Cardiac muscle cell (in vitro differentiated cells and primary cell): ENCODE measurements around the gene FAM168B. TPM values are rescaled to one million over a fixed set of nuclear protein-coding genes. Genes with fewer than 3 reads are reported as not detected.

ENCODE experiments used
- DNase-seq, 2 donors: peaks; one replicate each; pipeline versions ENCODE4 v3.0.0 to v3.0.0-alpha.2; 2010 to 2017; ENCODE audit warnings: low read depth in 1 of 2, low spot score in 1 of 2
- H3K27ac ChIP-seq: fragments of 200-600 bp; sonication (generic); 2 replicates; pipeline ENCODE4 v1.5.1; 2016
- H3K27me3 ChIP-seq: fragments of 200-600 bp; sonication (generic); 2 replicates; pipeline ENCODE4 v1.6.0; 2016; ENCODE audit warnings: control low read depth
- H3K36me3 ChIP-seq: fragments of 200-600 bp; sonication (generic); 2 replicates; pipeline ENCODE4 v1.5.1; 2016; ENCODE audit warnings: control low read depth
- H3K4me1 ChIP-seq: fragments of 200-600 bp; sonication (generic); 2 replicates; pipeline ENCODE4 v1.8.1; 2017; ENCODE audit warnings: low read depth, mild to moderate bottlenecking, mixed run types
- H3K4me3 ChIP-seq: fragments of 200-600 bp; sonication (generic); 2 replicates; pipeline ENCODE4 v1.5.1; 2016; ENCODE audit warnings: mild to moderate bottlenecking
- H3K9me3 ChIP-seq: fragments of 200-600 bp; sonication (generic); 2 replicates; pipeline ENCODE4 v1.5.1; 2017; ENCODE audit warnings: low read depth, mild to moderate bottlenecking, control low read depth
- polyA plus RNA-seq: library from polyadenylated mRNA; unstranded; fragments of >200 nt; fragmentation: Nextera tagmentation; extraction: Ambion mirVana; gene quantifications from 2 replicates; pipeline ENCODE4 v1.2.1, GENCODE V29; 2016
- total RNA-seq: library from RNA; depleted of rRNA; stranded (reverse); fragments of >200 nt; gene quantifications from 2 replicates; pipeline ENCODE4 v1.2.3, GENCODE V29; 2016
- TF ChIP-seq, protein P1 (sequence below): IDR thresholded peaks from 2 replicates; pipeline ENCODE4 v1.5.1; 2012; ENCODE audit warnings: low read depth, mild to moderate bottlenecking, low read length

The FAM168B gene, protein sequence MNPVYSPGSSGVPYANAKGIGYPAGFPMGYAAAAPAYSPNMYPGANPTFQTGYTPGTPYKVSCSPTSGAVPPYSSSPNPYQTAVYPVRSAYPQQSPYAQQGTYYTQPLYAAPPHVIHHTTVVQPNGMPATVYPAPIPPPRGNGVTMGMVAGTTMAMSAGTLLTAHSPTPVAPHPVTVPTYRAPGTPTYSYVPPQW
- total RNA-seq (109 and 142 TPM in 2 replicates), polyA plus RNA-seq (50.4 and 58.2 TPM in 2 replicates)

DNA sequence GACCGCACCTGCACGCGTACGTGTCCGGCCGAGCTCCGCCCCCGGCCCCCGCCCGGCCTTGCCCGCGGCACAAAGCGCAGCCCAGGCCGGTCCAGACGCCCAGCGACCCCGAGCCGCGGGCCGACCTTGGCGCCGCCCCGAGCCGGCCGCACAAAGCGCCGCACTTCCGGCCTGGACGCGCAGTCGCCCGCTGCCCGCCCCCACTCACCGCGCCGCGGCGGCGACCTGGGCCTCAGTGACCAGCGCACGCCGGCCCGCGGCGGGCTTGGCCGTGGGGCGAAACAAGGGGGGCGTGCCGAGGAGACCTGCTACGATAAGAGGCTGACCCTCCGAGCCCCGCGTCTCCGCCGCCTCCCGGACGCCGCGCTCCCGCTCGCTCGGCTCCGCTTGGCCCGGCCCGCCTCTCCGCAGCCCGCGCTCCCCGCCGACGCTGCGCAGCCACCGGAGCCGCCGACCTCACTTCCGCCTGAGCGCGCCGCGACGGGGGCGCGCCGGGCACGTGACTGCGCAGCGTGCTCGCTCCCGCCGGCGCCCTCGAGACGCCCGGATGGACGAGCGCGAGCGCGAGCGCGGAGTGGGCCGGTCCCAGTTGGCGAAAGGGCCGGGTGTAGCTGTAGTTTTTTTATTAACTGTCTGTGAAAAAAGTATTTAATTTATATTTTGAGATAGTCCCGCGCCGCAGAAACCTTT is at the start of gene FAM168B:
FAM168B (minus strand) TSS at position 455 of the 690 bp plus-strand sequence. CDS start 10,814 bp downstream, outside the sequence.
- Histone ChIP-seq H3K36me3 (peaks cover 6% of the 10 kb centered on the region), H3K27ac (peak within 1 kb of the TSS; percentile 100), H3K27me3 (no peaks in the 10 kb centered on the region), H3K4me1 (no peaks in the 10 kb centered on the region), H3K9me3 (no peaks in the 10 kb centered on the region), H3K4me3 (peak within 1 kb of the TSS; percentile 87)
- TF ChIP-seq, protein P1, sequence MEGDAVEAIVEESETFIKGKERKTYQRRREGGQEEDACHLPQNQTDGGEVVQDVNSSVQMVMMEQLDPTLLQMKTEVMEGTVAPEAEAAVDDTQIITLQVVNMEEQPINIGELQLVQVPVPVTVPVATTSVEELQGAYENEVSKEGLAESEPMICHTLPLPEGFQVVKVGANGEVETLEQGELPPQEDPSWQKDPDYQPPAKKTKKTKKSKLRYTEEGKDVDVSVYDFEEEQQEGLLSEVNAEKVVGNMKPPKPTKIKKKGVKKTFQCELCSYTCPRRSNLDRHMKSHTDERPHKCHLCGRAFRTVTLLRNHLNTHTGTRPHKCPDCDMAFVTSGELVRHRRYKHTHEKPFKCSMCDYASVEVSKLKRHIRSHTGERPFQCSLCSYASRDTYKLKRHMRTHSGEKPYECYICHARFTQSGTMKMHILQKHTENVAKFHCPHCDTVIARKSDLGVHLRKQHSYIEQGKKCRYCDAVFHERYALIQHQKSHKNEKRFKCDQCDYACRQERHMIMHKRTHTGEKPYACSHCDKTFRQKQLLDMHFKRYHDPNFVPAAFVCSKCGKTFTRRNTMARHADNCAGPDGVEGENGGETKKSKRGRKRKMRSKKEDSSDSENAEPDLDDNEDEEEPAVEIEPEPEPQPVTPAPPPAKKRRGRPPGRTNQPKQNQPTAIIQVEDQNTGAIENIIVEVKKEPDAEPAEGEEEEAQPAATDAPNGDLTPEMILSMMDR = no peak
- peak; percentile 92 to 93 for DNase-seq

DNA sequence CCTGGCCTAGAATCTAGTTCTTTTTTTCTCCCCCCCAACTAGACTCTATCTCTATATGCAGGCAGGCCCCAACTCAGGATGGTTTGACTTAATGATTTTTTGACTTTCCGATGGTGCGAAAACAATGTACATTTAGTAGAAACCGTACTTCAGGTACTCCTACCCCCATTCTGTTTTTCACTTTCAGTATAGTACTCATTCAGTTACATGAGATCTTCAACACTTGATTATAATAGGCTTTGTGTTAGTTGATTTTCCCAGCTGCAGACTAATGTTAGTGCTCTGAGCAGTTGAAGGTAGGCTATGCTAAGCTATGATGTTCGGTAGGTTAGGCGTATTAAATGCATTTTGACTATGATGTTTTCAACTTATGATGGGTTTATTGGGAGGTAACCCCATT is 49.6 kb upstream of the FAM168B start:
- Histone ChIP-seq H3K9me3 (no peaks in the 10 kb centered on the region), H3K4me3 (no peak overlapping the region), H3K27me3 (no peaks in the 10 kb centered on the region), H3K36me3 (peaks cover 20% of the 10 kb centered on the region), H3K27ac (no peak overlapping the region), H3K4me1 (peaks cover 12% of the 10 kb centered on the region)
- no peak for DNase-seq
- TF ChIP-seq, protein P1 = no peak

DNA sequence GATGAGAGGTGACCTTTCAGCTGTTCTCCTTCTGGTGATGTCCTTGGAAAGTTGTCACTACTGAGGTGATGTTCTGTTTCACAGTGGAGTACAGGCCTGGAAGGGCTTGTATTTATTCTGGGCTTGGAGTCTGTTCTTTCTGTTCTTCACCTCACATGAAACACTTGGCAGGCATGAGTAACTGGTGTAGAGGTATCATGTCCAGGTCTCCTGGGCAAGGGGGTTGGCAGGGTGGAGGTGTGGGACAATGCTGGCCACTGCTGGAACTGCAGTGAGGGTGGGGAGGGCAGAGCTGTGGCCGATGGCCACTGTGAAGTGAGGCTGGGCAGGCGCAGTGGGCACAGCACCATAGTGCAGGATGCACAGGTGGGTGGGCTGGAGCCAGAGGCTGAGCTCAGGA is 47.3 kb upstream of the FAM168B start:
- peaks cover 13% of the 10 kb centered on the region for H3K36me3 ChIP-seq
- H3K27ac ChIP-seq = no peak overlapping the region
- DNase-seq = no peak
- H3K4me3 ChIP-seq = no peak overlapping the region
- TF ChIP-seq, protein P1 = no peak
- H3K4me1 ChIP-seq = peaks cover 12% of the 10 kb centered on the region
- no peaks in the 10 kb centered on the region for H3K27me3 ChIP-seq
- H3K9me3 ChIP-seq = no peaks in the 10 kb centered on the region

DNA sequence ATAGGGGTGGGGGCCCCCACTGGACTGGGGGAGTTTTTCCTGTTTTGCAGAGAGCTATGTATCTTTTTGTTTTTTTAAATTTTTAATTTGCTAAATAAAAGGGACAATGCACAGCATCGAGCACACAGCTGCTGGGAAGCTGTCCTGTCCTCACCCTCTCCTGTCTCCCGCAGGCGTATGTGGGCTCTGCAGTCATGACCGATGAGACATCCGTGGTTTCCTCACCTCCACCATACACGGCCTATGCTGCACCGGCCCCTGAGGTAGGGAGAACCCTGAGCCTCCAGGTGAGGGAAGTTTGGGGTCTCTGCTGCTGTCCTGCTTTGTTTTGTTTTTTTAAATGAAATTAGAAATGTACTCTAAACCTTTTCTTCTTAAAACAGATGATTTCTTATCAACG is 39.5 kb upstream of the FAM168B start:
- no peaks in the 10 kb centered on the region for H3K27me3 ChIP-seq
- TF ChIP-seq, protein P1 = no peak
- H3K27ac ChIP-seq = no peak overlapping the region
- no peaks in the 10 kb centered on the region for H3K9me3 ChIP-seq
- H3K4me1 ChIP-seq = no peaks in the 10 kb centered on the region
- H3K36me3 ChIP-seq = peaks cover 18% of the 10 kb centered on the region
- DNase-seq = no peak
- no peak overlapping the region for H3K4me3 ChIP-seq

DNA sequence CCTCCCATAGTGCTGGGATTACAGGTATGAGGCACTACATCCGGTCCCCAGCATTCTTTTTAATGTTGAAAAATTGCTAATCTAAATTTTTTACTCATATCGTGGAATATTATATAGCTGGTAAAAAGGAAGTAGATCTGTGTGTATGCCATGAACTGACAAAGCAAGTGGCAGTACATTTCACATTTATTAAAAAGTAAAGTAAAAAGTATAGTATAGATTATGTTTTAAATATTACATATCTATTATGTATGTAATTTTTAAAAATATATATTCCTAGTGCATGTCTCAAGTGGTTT is 37.0 kb upstream of the FAM168B start:
- DNase-seq = no peak
- no peak overlapping the region for H3K4me3 ChIP-seq
- H3K9me3 ChIP-seq = no peaks in the 10 kb centered on the region
- no peaks in the 10 kb centered on the region for H3K4me1 ChIP-seq
- TF ChIP-seq, protein P1 = no peak
- no peaks in the 10 kb centered on the region for H3K27me3 ChIP-seq
- H3K36me3 ChIP-seq = peaks cover 38% of the 10 kb centered on the region
- no peak overlapping the region for H3K27ac ChIP-seq
